Measurements from ENCODE around the gene ARHGAP26. TPM values are rescaled to one million over a fixed set of nuclear protein-coding genes. Genes with fewer than 3 reads are reported as not detected.

Gene ARHGAP26
- polyA plus RNA-seq, 1 donor from 2014 or later, result 0.83 TPM

DNA sequence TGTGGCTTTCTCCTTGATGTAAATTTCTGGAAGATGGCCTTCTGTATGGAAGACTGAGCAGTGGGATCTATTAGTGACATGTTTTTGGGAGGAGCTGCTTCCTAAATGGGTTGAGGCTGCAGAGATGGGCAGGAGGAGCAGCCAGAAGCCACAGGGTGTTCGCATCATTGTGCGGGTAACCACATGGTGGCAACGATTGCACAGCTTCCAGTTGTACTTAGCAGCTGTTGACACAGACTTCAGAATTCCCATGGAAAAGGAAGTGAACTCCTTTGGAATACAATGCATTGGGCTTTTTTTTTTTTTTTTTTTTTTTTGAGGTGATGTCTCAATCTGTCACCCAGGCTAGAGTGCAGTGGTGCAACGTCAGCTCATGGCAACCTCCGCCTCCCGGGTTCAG, 336.0 kb downstream of the ARHGAP26 start:
- Histone ChIP-seq H3K4me3 (ENCODE audit: low read length) (no peak overlapping the region), H3F3A (ENCODE audit: insufficient read depth, low read length, poor library complexity, severe bottlenecking) (no peaks in the 10 kb centered on the region), H3K9ac (ENCODE audit: low read length) (no peak overlapping the region), H3K27ac (ENCODE audit: low read length) (no peak overlapping the region), H3K79me2 (replicated peaks; ENCODE audit: insufficient read depth, low read length) (no peaks in the 10 kb centered on the region), H3K9me2 (ENCODE audit: insufficient read depth, low read length) (no peaks in the 10 kb centered on the region), H2AFZ (ENCODE audit: low read depth, low read length) (no peak overlapping the region), H4K20me1 (ENCODE audit: insufficient read depth) (no peaks in the 10 kb centered on the region), H3K9me3 (ENCODE audit: low read length) (no peaks in the 10 kb centered on the region), H3K27me3 (ENCODE audit: insufficient read depth, low read depth, low read length) (no peaks in the 10 kb centered on the region), H3K4me2 (ENCODE audit: low read length) (no peak overlapping the region), H3K36me3 (ENCODE audit: insufficient read depth, low read length) (no peaks in the 10 kb centered on the region)
- TF ChIP-seq EZH2 (IDR thresholded peaks at IDR 0.05; ENCODE audit: borderline replicate concordance, insufficient read depth, low read length, poor library complexity, severe bottlenecking), result no peak
- TF ChIP-seq POLR2AphosphoS5 (IDR thresholded peaks at IDR 0.05), result no peak
- no peak for TF ChIP-seq TAF1 (IDR thresholded peaks at IDR 0.05; ENCODE audit: low read depth)
- TF ChIP-seq SMC3 (conservative IDR thresholded peaks at IDR 0.05; ENCODE audit: poor library complexity), result peak; percentile 90
- no peak for TF ChIP-seq EP300 (conservative IDR thresholded peaks at IDR 0.05; ENCODE audit: poor library complexity, severe bottlenecking)
- TF ChIP-seq RAD21 (conservative IDR thresholded peaks at IDR 0.05), result peak; percentile 85
- TF ChIP-seq, protein P1, sequence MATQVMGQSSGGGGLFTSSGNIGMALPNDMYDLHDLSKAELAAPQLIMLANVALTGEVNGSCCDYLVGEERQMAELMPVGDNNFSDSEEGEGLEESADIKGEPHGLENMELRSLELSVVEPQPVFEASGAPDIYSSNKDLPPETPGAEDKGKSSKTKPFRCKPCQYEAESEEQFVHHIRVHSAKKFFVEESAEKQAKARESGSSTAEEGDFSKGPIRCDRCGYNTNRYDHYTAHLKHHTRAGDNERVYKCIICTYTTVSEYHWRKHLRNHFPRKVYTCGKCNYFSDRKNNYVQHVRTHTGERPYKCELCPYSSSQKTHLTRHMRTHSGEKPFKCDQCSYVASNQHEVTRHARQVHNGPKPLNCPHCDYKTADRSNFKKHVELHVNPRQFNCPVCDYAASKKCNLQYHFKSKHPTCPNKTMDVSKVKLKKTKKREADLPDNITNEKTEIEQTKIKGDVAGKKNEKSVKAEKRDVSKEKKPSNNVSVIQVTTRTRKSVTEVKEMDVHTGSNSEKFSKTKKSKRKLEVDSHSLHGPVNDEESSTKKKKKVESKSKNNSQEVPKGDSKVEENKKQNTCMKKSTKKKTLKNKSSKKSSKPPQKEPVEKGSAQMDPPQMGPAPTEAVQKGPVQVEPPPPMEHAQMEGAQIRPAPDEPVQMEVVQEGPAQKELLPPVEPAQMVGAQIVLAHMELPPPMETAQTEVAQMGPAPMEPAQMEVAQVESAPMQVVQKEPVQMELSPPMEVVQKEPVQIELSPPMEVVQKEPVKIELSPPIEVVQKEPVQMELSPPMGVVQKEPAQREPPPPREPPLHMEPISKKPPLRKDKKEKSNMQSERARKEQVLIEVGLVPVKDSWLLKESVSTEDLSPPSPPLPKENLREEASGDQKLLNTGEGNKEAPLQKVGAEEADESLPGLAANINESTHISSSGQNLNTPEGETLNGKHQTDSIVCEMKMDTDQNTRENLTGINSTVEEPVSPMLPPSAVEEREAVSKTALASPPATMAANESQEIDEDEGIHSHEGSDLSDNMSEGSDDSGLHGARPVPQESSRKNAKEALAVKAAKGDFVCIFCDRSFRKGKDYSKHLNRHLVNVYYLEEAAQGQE (IDR thresholded peaks at IDR 0.05; ENCODE audit: borderline replicate concordance), result peak; percentile 99
- no peak for TF ChIP-seq MXI1 (conservative IDR thresholded peaks at IDR 0.05; ENCODE audit: poor library complexity, severe bottlenecking)
- TF ChIP-seq, protein P2, sequence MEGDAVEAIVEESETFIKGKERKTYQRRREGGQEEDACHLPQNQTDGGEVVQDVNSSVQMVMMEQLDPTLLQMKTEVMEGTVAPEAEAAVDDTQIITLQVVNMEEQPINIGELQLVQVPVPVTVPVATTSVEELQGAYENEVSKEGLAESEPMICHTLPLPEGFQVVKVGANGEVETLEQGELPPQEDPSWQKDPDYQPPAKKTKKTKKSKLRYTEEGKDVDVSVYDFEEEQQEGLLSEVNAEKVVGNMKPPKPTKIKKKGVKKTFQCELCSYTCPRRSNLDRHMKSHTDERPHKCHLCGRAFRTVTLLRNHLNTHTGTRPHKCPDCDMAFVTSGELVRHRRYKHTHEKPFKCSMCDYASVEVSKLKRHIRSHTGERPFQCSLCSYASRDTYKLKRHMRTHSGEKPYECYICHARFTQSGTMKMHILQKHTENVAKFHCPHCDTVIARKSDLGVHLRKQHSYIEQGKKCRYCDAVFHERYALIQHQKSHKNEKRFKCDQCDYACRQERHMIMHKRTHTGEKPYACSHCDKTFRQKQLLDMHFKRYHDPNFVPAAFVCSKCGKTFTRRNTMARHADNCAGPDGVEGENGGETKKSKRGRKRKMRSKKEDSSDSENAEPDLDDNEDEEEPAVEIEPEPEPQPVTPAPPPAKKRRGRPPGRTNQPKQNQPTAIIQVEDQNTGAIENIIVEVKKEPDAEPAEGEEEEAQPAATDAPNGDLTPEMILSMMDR (IDR thresholded peaks at IDR 0.05; ENCODE audit: poor library complexity, severe bottlenecking), result peak; percentile 75

DNA sequence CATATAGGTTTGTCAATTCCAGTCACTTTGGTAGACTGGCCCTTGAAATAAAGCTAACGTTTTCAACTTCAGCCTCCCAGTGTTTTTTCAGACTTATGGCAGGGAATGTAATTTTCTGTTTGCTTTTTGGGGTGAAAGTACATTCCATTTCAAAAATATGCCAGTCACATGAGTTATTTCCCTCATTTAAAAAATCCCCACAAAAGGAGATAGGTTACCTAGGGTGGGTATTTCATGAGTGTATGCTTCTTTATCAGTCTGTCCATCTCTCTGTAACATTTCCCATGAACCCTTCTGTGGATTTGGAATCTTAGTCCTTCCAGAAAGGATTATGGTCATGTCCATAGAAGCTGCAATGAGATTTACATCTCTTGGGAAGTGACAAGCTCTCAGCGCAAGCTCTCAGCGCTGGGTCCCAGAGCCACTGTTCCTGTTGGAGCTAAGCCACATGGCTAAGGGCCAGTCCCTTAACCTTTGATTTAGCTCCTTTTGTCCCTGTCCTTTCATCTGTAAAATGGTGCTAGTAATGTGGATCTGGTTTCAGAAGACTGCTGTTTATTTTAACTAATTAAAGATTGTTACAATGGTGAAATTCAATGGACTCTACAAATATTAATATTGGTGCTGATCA, 338.4 kb downstream of the ARHGAP26 start:
- H3K36me3 ChIP-seq (ENCODE audit: insufficient read depth, low read length), result no peaks in the 10 kb centered on the region
- H3K9ac ChIP-seq (ENCODE audit: low read length), result no peak overlapping the region
- no peak overlapping the region for H3K4me2 ChIP-seq (ENCODE audit: low read length)
- H4K20me1 ChIP-seq (ENCODE audit: insufficient read depth), result no peaks in the 10 kb centered on the region
- no peak overlapping the region for H3K27ac ChIP-seq (ENCODE audit: low read length)
- H3K9me2 ChIP-seq (ENCODE audit: insufficient read depth, low read length), result no peaks in the 10 kb centered on the region
- H2AFZ ChIP-seq (ENCODE audit: low read depth, low read length), result no peak overlapping the region
- H3F3A ChIP-seq (ENCODE audit: insufficient read depth, low read length, poor library complexity, severe bottlenecking), result no peaks in the 10 kb centered on the region
- no peaks in the 10 kb centered on the region for H3K79me2 ChIP-seq (replicated peaks; ENCODE audit: insufficient read depth, low read length)
- H3K27me3 ChIP-seq (ENCODE audit: insufficient read depth, low read depth, low read length), result no peaks in the 10 kb centered on the region
- no peaks in the 10 kb centered on the region for H3K9me3 ChIP-seq (ENCODE audit: low read length)
- H3K4me3 ChIP-seq (ENCODE audit: low read length), result no peak overlapping the region
- TF ChIP-seq, protein P2 (IDR thresholded peaks at IDR 0.05; ENCODE audit: poor library complexity, severe bottlenecking), result no peak
- TF ChIP-seq POLR2AphosphoS5 (IDR thresholded peaks at IDR 0.05), result no peak
- TF ChIP-seq RAD21 (conservative IDR thresholded peaks at IDR 0.05), result no peak
- TF ChIP-seq TAF1 (IDR thresholded peaks at IDR 0.05; ENCODE audit: low read depth), result no peak
- TF ChIP-seq MXI1 (conservative IDR thresholded peaks at IDR 0.05; ENCODE audit: poor library complexity, severe bottlenecking), result no peak
- no peak for TF ChIP-seq EP300 (conservative IDR thresholded peaks at IDR 0.05; ENCODE audit: poor library complexity, severe bottlenecking)
